HCT116 (cell line): ENCODE measurements around the gene LIM2. TPM values are rescaled to one million over a fixed set of nuclear protein-coding genes. Genes with fewer than 3 reads are reported as not detected.

ENCODE experiments used
- ATAC-seq: fragments of 200-7000 bp; cut with Tn5 transposase; 2 replicates; pipeline ENCODE4 v1.9.1; 2020; ENCODE audit warnings: mild to moderate bottlenecking, moderate library complexity
- BruUV-seq: library from RNA; stranded (reverse); fragments of 400-500 nt; replicated peaks from 2 replicates; lab custom pipeline; 2021; lab: Mats Ljungman, UMichigan
- CTCF ChIA-PET: fragments of 300-600 bp; sonication (Branson Sonifier 250); formaldehyde crosslinking; loops from one replicate; lab custom pipeline; 2021; ENCODE audit warnings: antibody characterized with exemption; lab: Charles Lee
- POLR2A ChIA-PET: fragments of 300-600, 350-600 bp; sonication (Branson Sonifier 250); formaldehyde crosslinking; loops from one replicate; lab custom pipeline; 2021; ENCODE audit warnings: antibody characterized with exemption; lab: Charles Lee
- RAD21 ChIA-PET, 2 experiments: fragments of 300-600 bp; sonication (Branson Sonifier 250); formaldehyde crosslinking; loops; one replicate each; lab custom pipeline; 2023; ENCODE audit warnings: low total read pairs in 2 of 2; ENCODE audit not compliant: uncharacterized antibody in 2 of 2, unreplicated experiment in 2 of 2, low non-redundant PET in 1 of 2; lab: Charles Lee
- DNase-seq: peaks from one replicate; pipeline ENCODE4 v3.0.0-alpha.2; 2010; ENCODE audit warnings: low read depth, low spot score
- H2AFZ ChIP-seq: fragments of 200-600 bp; shearing (Covaris generic), sonication (generic); 2 replicates; pipeline ENCODE4 v1.6.1; 2017; ENCODE audit warnings: low read depth, mixed run types, mixed read lengths, antibody characterized with exemption, low read length; ENCODE audit not compliant: poor library complexity, severe bottlenecking
- H3K27ac ChIP-seq: 2 replicates; pipeline ENCODE4 v1.5.1; 2012; ENCODE audit warnings: low read depth, low read length
- H3K27me3 ChIP-seq: fragments of 200-600 bp; sonication (generic); 2 replicates; pipeline ENCODE4 v1.6.1; 2016; ENCODE audit warnings: mixed run types, low read length, mixed read lengths; ENCODE audit not compliant: insufficient read depth
- H3K36me3 ChIP-seq, 2 experiments: fragments of 200-500 bp in 1 of 2; fragments of 200-600 bp in 1 of 2; sonication (Bioruptor generic) in 1 of 2; sonication (generic) in 1 of 2; 2 replicates each; pipeline versions ENCODE4 v1.5.1 to v1.6.1; 2014 to 2016; ENCODE audit warnings: low read length in 2 of 2, inconsistent platforms in 1 of 2, mixed read lengths in 1 of 2, mixed run types in 1 of 2; ENCODE audit not compliant: insufficient read depth in 2 of 2, control insufficient read depth in 1 of 2
- H3K4me1 ChIP-seq, 2 experiments: fragments of 200-600 bp in 1 of 2; sonication (generic) in 1 of 2; 2 replicates each; pipeline versions ENCODE4 v1.5.1 to v1.6.1; 2012 to 2017; ENCODE audit warnings: low read length in 2 of 2, inconsistent platforms in 1 of 2, mild to moderate bottlenecking in 1 of 2, mixed read lengths in 1 of 2, mixed run types in 1 of 2, moderate library complexity in 1 of 2; ENCODE audit not compliant: insufficient read depth in 2 of 2, control insufficient read depth in 1 of 2
- H3K4me2 ChIP-seq: fragments of 200-600 bp; sonication (generic); 2 replicates; pipeline ENCODE4 v1.6.1; 2017; ENCODE audit warnings: mixed run types, low read length, mixed read lengths
- H3K4me3 ChIP-seq, 2 experiments: fragments of 200-600 bp in 1 of 2; sonication (generic) in 1 of 2; replicated peaks in 1 of 2; 2 replicates each; pipeline ENCODE4 v1.5.1; 2011 to 2016; ENCODE audit warnings: low read length in 2 of 2, control low read depth in 1 of 2, low read depth in 1 of 2, mild to moderate bottlenecking in 1 of 2, mixed read lengths in 1 of 2, mixed run types in 1 of 2
- H3K79me2 ChIP-seq: fragments of 200-600 bp; sonication (generic); 2 replicates; pipeline ENCODE4 v1.6.1; 2017; ENCODE audit warnings: mild to moderate bottlenecking, mixed run types, low read length, moderate library complexity, mixed read lengths; ENCODE audit not compliant: insufficient read depth
- H3K9ac ChIP-seq: fragments of 200-600 bp; sonication (generic); 2 replicates; pipeline ENCODE4 v1.6.1; 2016; ENCODE audit warnings: low read length, mixed read lengths
- H3K9me2 ChIP-seq: fragments of 200-600 bp; sonication (generic), shearing (Covaris generic); 2 replicates; pipeline ENCODE4 v1.6.1; 2017; ENCODE audit warnings: mixed run types, mild to moderate bottlenecking, moderate library complexity; ENCODE audit not compliant: insufficient read depth
- H3K9me3 ChIP-seq, 2 experiments: fragments of 200-500 bp in 1 of 2; fragments of 200-600 bp in 1 of 2; sonication (Bioruptor generic) in 1 of 2; sonication (generic) in 1 of 2; 2 replicates each; pipeline ENCODE4 v1.6.1; 2014 to 2017; ENCODE audit warnings: low read length in 2 of 2, mixed read lengths in 2 of 2, inconsistent platforms in 1 of 2, low read depth in 1 of 2, mild to moderate bottlenecking in 1 of 2, mixed run types in 1 of 2, moderate library complexity in 1 of 2; ENCODE audit not compliant: control insufficient read depth in 1 of 2, insufficient read depth in 1 of 2
- H4K20me1 ChIP-seq: fragments of 200-600 bp; sonication (generic), shearing (Covaris generic); 2 replicates; pipeline ENCODE4 v1.6.1; 2017; ENCODE audit warnings: mixed run types, mild to moderate bottlenecking, moderate library complexity; ENCODE audit not compliant: insufficient read depth
- CBX3 ChIP-seq: IDR thresholded peaks from 2 replicates; pipeline ENCODE4 v1.6.1; 2012; ENCODE audit warnings: low read depth
- CEBPB ChIP-seq: IDR thresholded peaks from 2 replicates; pipeline ENCODE4 v1.6.1; 2012; ENCODE audit warnings: low read depth
- EGR1 ChIP-seq: IDR thresholded peaks from 2 replicates; pipeline ENCODE4 v1.6.1; 2012; ENCODE audit warnings: low read depth
- ELF1 ChIP-seq: IDR thresholded peaks from 2 replicates; pipeline ENCODE4 v1.6.1; 2012; ENCODE audit warnings: low read depth, borderline replicate concordance
- EZH2 ChIP-seq: fragments of 200-600 bp; sonication (generic); IDR thresholded peaks from 2 replicates; pipeline ENCODE4 v1.6.1; 2017; ENCODE audit warnings: antibody characterized with exemption, mixed run types
- EZH2phosphoT487 ChIP-seq: fragments of 200-600 bp; IDR thresholded peaks from 2 replicates; pipeline ENCODE4 v1.6.1; 2018; ENCODE audit warnings: antibody characterized with exemption, borderline replicate concordance
- FOSL1 ChIP-seq: IDR thresholded peaks from 2 replicates; pipeline ENCODE4 v1.6.1; 2012; ENCODE audit warnings: low read depth
- JUND ChIP-seq: IDR thresholded peaks from 2 replicates; pipeline ENCODE4 v1.6.1; 2012
- POLR2AphosphoS5 ChIP-seq: IDR thresholded peaks from 2 replicates; pipeline ENCODE4 v1.6.1; 2011; ENCODE audit warnings: mild to moderate bottlenecking, low read depth, low read length, moderate library complexity
- REST ChIP-seq: IDR thresholded peaks from 2 replicates; pipeline ENCODE4 v1.6.1; 2012; ENCODE audit warnings: low read depth
- SIN3A ChIP-seq: IDR thresholded peaks from 2 replicates; pipeline ENCODE4 v1.6.1; 2012; ENCODE audit warnings: low read depth
- SP1 ChIP-seq: IDR thresholded peaks from 2 replicates; pipeline ENCODE4 v1.6.1; 2012; ENCODE audit warnings: low read depth
- SRF ChIP-seq: IDR thresholded peaks from 2 replicates; pipeline ENCODE4 v1.6.1; 2012; ENCODE audit warnings: low read depth
- YY1 ChIP-seq: IDR thresholded peaks from 2 replicates; pipeline ENCODE4 v1.6.1; 2011; ENCODE audit warnings: low read length, low read depth, moderate library complexity, mild to moderate bottlenecking; ENCODE audit not compliant: insufficient replicate concordance; ENCODE audit errors: extremely low read depth
- ZBTB33 ChIP-seq: IDR thresholded peaks from 2 replicates; pipeline ENCODE4 v1.6.1; 2011; ENCODE audit warnings: mild to moderate bottlenecking, low read length, moderate library complexity; ENCODE audit not compliant: insufficient replicate concordance; ENCODE audit errors: extremely low read depth
- ZFX ChIP-seq: fragments of 450-650 bp; IDR thresholded peaks from 2 replicates; pipeline ENCODE4 v1.6.1; 2017
- ZNF274 ChIP-seq: fragments of 200-500 bp; sonication (Bioruptor generic); IDR thresholded peaks from 2 replicates; pipeline ENCODE4 v1.6.1; 2014; ENCODE audit warnings: mild to moderate bottlenecking, low read depth, low read length, inconsistent platforms
- intact Hi-C: fragments of 100-400 bp; cut with micrococcal nuclease; formaldehyde crosslinking; loops from 2 replicates; pipeline ENCODE4 v1.10.0; 2022
- total RNA-seq: library from RNA; stranded (reverse); gene quantifications from one replicate; pipeline ENCODE4 v1.2.1, GENCODE V29; 2021; ENCODE audit not compliant: unreplicated experiment
- TF ChIP-seq, protein P1 (sequence below): IDR thresholded peaks from 2 replicates; pipeline ENCODE4 v1.6.1; 2012
- TF ChIP-seq, protein P2 (sequence below), 3 experiments: fragments of 200-600 bp in 1 of 3; sonication (generic) in 1 of 3; IDR thresholded peaks in 2 of 3; conservative IDR thresholded peaks in 1 of 3; 2 replicates each; pipeline ENCODE4 v1.5.1; 2012 to 2017; ENCODE audit warnings: low read depth in 2 of 3, low read length in 2 of 3, antibody characterized with exemption in 1 of 3, borderline replicate concordance in 1 of 3, control low read depth in 1 of 3, mild to moderate bottlenecking in 1 of 3, mixed read lengths in 1 of 3, mixed run types in 1 of 3, moderate library complexity in 1 of 3; ENCODE audit not compliant: insufficient read depth in 1 of 3
- TF ChIP-seq, protein P3 (sequence below): IDR thresholded peaks from 2 replicates; pipeline ENCODE4 v1.6.1; 2012

LIM2 gene
- total RNA-seq, 1 experiment from 2014 or later, result not detected

DNA sequence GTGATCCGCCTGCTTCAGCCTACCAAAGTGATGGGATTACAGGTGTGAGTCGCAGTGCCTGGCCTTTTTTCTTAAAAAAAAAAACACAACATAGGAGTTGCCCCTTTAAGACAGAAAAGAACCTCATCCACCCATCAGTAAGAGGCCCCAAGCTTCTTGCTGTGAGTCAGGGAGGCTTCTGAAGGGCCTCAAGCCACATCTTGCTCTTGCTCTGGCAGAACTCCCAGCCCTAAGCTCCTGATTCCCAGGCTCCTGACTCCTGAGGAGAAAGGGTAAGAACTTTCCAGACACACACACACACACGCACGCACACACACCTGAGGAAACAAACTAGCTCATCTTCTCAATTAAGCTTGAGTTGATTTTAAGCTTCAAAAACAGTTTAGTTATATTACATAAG, 28.5 kb downstream of the LIM2 start:
- intact Hi-C loops, result no loop called here
- TF ChIP-seq ELF1, result no peak
- TF ChIP-seq, protein P1, sequence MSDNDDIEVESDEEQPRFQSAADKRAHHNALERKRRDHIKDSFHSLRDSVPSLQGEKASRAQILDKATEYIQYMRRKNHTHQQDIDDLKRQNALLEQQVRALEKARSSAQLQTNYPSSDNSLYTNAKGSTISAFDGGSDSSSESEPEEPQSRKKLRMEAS, result no peak
- no peak for TF ChIP-seq SIN3A
- no peak for TF ChIP-seq EZH2
- TF ChIP-seq, protein P2, sequence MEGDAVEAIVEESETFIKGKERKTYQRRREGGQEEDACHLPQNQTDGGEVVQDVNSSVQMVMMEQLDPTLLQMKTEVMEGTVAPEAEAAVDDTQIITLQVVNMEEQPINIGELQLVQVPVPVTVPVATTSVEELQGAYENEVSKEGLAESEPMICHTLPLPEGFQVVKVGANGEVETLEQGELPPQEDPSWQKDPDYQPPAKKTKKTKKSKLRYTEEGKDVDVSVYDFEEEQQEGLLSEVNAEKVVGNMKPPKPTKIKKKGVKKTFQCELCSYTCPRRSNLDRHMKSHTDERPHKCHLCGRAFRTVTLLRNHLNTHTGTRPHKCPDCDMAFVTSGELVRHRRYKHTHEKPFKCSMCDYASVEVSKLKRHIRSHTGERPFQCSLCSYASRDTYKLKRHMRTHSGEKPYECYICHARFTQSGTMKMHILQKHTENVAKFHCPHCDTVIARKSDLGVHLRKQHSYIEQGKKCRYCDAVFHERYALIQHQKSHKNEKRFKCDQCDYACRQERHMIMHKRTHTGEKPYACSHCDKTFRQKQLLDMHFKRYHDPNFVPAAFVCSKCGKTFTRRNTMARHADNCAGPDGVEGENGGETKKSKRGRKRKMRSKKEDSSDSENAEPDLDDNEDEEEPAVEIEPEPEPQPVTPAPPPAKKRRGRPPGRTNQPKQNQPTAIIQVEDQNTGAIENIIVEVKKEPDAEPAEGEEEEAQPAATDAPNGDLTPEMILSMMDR (IDR thresholded peaks at IDR 0.05 in 2 of 3, conservative IDR thresholded peaks at IDR 0.05 in 1 of 3; ENCODE audit: borderline replicate concordance in 1 of 3, insufficient read depth in 1 of 3, low read depth in 2 of 3, low read length in 2 of 3), result no peak
- no peak for TF ChIP-seq CEBPB
- TF ChIP-seq REST, result no peak
- no peak for TF ChIP-seq ZFX
- TF ChIP-seq EGR1, result no peak
- TF ChIP-seq, protein P3, sequence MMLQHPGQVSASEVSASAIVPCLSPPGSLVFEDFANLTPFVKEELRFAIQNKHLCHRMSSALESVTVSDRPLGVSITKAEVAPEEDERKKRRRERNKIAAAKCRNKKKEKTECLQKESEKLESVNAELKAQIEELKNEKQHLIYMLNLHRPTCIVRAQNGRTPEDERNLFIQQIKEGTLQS, result no peak
- no peak for TF ChIP-seq EZH2phosphoT487
- TF ChIP-seq YY1, result no peak
- no peak for TF ChIP-seq JUND
- no peak for TF ChIP-seq POLR2AphosphoS5
- TF ChIP-seq SRF, result no peak
- TF ChIP-seq FOSL1, result no peak
- TF ChIP-seq ZBTB33, result no peak
- no peak for TF ChIP-seq SP1
- TF ChIP-seq ZNF274, result no peak
- no peak for TF ChIP-seq CBX3
- TF ChIP-seq, all 23 proteins: peak for 0
- Histone ChIP-seq H4K20me1 (no peaks in the 10 kb centered on the region), H3K36me3 (no peaks in the 10 kb centered on the region), H3K4me2 (peak overlapping the region; percentile 3; the same call in 1 of the 2 replicates), H3K9ac (no peak overlapping the region), H3K4me1 (peaks cover 42 to 46% of the 10 kb centered on the region in 2 experiments), H3K79me2 (peaks cover 42% of the 10 kb centered on the region), H2AFZ (no peak overlapping the region), H3K9me2 (no peaks in the 10 kb centered on the region), H3K9me3 (no peaks in the 10 kb centered on the region), H3K4me3 (no peak overlapping the region), H3K27ac (peak overlapping the region; percentile 13; the same call in 1 of the 2 replicates), H3K27me3 (no peaks in the 10 kb centered on the region)
- no TSS peak for BruUV-seq
- ChIA-PET RAD21 (no interaction called here), POLR2A (interaction anchor here (0.8 to 1.7 kb wide), 2 partner anchors 9 to 20 kb away, joined by 4 to 5 read pairs; no protein-coding TSS in a partner anchor), CTCF (no interaction called here)
- no peak for ATAC-seq
- DNase-seq, result no peak
